ENCODE measurements around the gene GPAT2.
"Not testable (repeated sequence)": the region's sequence is repeated elsewhere in the genome, so short reads cannot be mapped to it uniquely, and the experiment has no call there.

The GPAT2 gene

GRCh38 chr2:96023701-96024100 is 11.0 kb downstream of the GPAT2 start:
- not testable (repeated sequence) for H3K27ac ChIP-seq (ENCODE audit: insufficient read depth, low read length, poor library complexity, severe bottlenecking); DNase-seq; H3K9me3 ChIP-seq (ENCODE audit: control insufficient read depth, low read length); H3K27me3 ChIP-seq (replicated peaks; ENCODE audit: control insufficient read depth, insufficient read depth, low read length, poor library complexity, severe bottlenecking); H3K36me3 ChIP-seq (ENCODE audit: control insufficient read depth, insufficient read depth, low read length); H3K4me1 ChIP-seq (ENCODE audit: control insufficient read depth, insufficient read depth, low read length, poor library complexity, severe bottlenecking); H3K4me3 ChIP-seq (ENCODE audit: insufficient read depth, low read depth, low read length, poor library complexity, severe bottlenecking)

DNA sequence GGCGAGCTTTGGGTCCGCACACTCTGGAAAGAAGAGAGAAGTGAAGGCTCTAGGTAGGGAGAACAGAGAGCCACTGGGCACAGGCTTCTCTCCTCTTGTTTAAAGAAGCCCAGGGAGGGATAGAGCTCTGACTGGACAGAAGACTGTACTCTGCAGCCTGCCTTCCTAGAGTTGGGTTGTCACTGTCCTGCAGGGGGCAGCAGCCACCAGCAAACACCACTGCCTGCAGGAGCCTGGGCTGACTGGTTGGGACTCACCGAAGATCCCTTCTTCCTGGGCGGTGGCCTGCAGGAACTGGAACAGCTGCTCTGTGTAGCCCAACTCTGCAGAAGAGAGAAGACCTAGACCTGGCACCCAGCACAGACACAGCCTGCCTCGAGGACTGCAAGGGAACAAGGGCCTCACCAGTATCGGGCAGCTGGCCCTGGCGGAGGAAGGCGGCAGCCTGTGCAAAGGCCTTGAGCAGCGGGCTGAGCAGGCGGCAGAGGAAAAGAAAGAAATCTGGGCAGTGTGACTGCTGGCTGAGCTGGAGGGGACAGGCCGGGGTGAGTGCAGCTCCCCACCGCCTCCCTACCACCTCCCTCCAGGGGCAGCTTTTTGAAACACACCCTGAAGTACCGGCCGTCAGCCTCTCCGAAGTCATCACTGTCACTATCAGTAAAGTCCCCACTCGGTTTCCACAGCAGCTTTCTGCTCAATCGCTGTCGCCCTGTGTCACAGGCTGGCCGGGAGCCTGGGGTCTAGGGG is 11.8 kb downstream of the GPAT2 start:
- H3K27ac ChIP-seq (ENCODE audit: insufficient read depth, low read length, poor library complexity, severe bottlenecking); H3K4me1 ChIP-seq (ENCODE audit: control insufficient read depth, insufficient read depth, low read length, poor library complexity, severe bottlenecking); H3K27me3 ChIP-seq (replicated peaks; ENCODE audit: control insufficient read depth, insufficient read depth, low read length, poor library complexity, severe bottlenecking); H3K36me3 ChIP-seq (ENCODE audit: control insufficient read depth, insufficient read depth, low read length); H3K9me3 ChIP-seq (ENCODE audit: control insufficient read depth, low read length); H3K4me3 ChIP-seq (ENCODE audit: insufficient read depth, low read depth, low read length, poor library complexity, severe bottlenecking): not testable (repeated sequence)
- DNase-seq: peak; percentile 53 to 61 (median 53)

GRCh38 chr2:96022126-96022525 is 12.6 kb downstream of the GPAT2 start:
- H3K4me3 ChIP-seq (ENCODE audit: insufficient read depth, low read depth, low read length, poor library complexity, severe bottlenecking); H3K36me3 ChIP-seq (ENCODE audit: control insufficient read depth, insufficient read depth, low read length); H3K9me3 ChIP-seq (ENCODE audit: control insufficient read depth, low read length); DNase-seq; H3K4me1 ChIP-seq (ENCODE audit: control insufficient read depth, insufficient read depth, low read length, poor library complexity, severe bottlenecking); H3K27ac ChIP-seq (ENCODE audit: insufficient read depth, low read length, poor library complexity, severe bottlenecking); H3K27me3 ChIP-seq (replicated peaks; ENCODE audit: control insufficient read depth, insufficient read depth, low read length, poor library complexity, severe bottlenecking): not testable (repeated sequence)

DNA sequence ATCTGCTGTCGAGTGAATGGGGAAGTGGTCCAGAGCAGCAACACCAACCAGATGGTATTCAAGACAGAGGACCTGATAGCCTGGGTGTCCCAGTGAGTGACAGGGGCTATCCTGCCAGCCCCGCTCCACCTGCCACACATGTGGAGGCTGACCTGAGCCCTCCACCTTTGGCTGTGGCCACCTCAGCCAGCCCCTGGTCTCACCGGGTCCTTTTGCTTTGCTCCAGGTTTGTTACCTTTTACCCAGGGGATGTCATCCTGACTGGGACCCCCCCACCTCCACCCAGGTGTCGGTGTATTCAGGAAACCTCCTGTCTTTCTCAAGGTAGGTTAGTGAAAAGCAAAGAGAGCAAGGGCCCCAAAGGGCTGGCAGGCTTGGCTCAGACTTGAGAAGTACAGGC is 13.6 kb downstream of the GPAT2 start:
- DNase-seq; H3K4me1 ChIP-seq (ENCODE audit: control insufficient read depth, insufficient read depth, low read length, poor library complexity, severe bottlenecking); H3K27ac ChIP-seq (ENCODE audit: insufficient read depth, low read length, poor library complexity, severe bottlenecking); H3K4me3 ChIP-seq (ENCODE audit: insufficient read depth, low read depth, low read length, poor library complexity, severe bottlenecking); H3K9me3 ChIP-seq (ENCODE audit: control insufficient read depth, low read length); H3K36me3 ChIP-seq (ENCODE audit: control insufficient read depth, insufficient read depth, low read length); H3K27me3 ChIP-seq (replicated peaks; ENCODE audit: control insufficient read depth, insufficient read depth, low read length, poor library complexity, severe bottlenecking): not testable (repeated sequence)

DNA sequence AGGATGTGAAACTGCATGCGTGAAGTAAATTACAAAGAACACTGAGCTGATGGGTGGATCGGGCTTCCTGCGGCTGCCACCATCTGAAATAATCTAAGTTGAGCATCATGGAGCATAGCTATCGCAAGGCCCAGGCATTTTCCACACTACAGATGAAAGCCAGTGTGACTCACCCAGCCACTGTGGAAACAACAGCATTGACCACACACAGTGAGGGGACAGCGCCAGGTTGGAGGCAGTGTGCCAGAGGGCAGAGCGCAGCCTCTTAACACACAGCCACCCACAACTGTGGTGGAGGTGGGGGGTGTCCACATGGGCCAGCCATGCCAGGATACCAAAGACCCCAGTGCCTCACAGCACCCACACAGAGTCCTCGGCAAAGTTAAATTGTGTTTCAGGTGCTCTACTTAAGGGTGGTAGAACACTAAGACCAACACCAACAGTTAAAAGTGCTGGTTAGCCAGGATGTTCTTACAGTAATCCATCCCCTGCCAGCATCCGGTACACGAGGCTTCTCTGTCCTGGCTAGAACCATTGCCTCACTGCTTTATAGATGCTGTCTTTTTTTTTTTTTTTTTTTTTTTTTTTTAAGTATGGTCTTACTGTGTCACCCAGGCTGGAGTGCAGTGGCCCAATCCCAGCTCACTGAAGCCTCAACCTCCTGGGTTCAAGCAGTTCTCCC is 14.7 kb downstream of the GPAT2 start:
- not testable (repeated sequence) for H3K27me3 ChIP-seq (replicated peaks; ENCODE audit: control insufficient read depth, insufficient read depth, low read length, poor library complexity, severe bottlenecking); DNase-seq; H3K4me3 ChIP-seq (ENCODE audit: insufficient read depth, low read depth, low read length, poor library complexity, severe bottlenecking); H3K36me3 ChIP-seq (ENCODE audit: control insufficient read depth, insufficient read depth, low read length); H3K4me1 ChIP-seq (ENCODE audit: control insufficient read depth, insufficient read depth, low read length, poor library complexity, severe bottlenecking); H3K27ac ChIP-seq (ENCODE audit: insufficient read depth, low read length, poor library complexity, severe bottlenecking); H3K9me3 ChIP-seq (ENCODE audit: control insufficient read depth, low read length)

DNA sequence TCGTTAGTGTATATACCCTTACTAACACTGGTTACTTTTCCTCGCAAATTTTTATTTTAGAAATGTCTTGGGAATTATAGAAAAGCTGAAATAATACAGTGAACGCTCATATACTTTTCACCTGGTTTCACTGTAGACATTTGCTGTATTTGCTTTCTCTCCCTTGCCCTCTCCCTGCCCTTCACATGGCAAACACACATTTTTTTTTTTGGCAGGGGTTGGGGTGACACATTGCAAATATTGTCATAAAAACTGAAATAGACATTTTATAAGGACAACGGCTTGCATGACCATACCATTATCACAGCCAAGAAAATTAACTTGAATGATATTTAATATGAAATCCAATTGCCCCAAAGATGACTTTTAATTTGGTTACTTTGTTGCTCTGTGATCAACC is 18.4 kb downstream of the GPAT2 start:
- H3K4me1 ChIP-seq (ENCODE audit: control insufficient read depth, insufficient read depth, low read length, poor library complexity, severe bottlenecking); H3K27me3 ChIP-seq (replicated peaks; ENCODE audit: control insufficient read depth, insufficient read depth, low read length, poor library complexity, severe bottlenecking); H3K27ac ChIP-seq (ENCODE audit: insufficient read depth, low read length, poor library complexity, severe bottlenecking); H3K36me3 ChIP-seq (ENCODE audit: control insufficient read depth, insufficient read depth, low read length); DNase-seq; H3K9me3 ChIP-seq (ENCODE audit: control insufficient read depth, low read length); H3K4me3 ChIP-seq (ENCODE audit: insufficient read depth, low read depth, low read length, poor library complexity, severe bottlenecking): not testable (repeated sequence)

DNA sequence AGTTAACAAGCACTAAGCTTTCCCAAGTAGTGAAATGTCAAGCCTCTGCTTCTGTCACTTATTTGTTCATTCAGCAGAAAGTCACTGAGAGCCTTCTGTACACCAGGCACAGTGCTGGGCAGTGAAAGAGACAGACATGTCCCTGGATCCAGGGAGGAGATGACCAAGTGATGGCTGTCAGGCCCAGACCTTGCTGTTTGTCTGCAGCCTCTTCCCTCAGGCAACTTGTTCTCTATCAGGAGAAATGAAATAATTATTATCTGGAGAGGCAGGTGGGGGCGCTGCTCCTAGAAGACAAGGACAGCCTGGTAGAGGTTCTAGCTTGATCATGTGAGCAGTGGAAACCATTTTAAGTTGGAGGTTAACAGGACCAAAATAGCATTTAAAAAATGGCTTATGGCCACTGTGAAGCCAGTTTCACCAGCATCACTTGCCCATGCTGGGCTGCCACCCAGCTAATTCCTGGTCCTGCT is 21.9 kb downstream of the GPAT2 start:
- not testable (repeated sequence) for H3K27me3 ChIP-seq (replicated peaks; ENCODE audit: control insufficient read depth, insufficient read depth, low read length, poor library complexity, severe bottlenecking); H3K4me1 ChIP-seq (ENCODE audit: control insufficient read depth, insufficient read depth, low read length, poor library complexity, severe bottlenecking); H3K4me3 ChIP-seq (ENCODE audit: insufficient read depth, low read depth, low read length, poor library complexity, severe bottlenecking); DNase-seq; H3K27ac ChIP-seq (ENCODE audit: insufficient read depth, low read length, poor library complexity, severe bottlenecking); H3K36me3 ChIP-seq (ENCODE audit: control insufficient read depth, insufficient read depth, low read length); H3K9me3 ChIP-seq (ENCODE audit: control insufficient read depth, low read length)

DNA sequence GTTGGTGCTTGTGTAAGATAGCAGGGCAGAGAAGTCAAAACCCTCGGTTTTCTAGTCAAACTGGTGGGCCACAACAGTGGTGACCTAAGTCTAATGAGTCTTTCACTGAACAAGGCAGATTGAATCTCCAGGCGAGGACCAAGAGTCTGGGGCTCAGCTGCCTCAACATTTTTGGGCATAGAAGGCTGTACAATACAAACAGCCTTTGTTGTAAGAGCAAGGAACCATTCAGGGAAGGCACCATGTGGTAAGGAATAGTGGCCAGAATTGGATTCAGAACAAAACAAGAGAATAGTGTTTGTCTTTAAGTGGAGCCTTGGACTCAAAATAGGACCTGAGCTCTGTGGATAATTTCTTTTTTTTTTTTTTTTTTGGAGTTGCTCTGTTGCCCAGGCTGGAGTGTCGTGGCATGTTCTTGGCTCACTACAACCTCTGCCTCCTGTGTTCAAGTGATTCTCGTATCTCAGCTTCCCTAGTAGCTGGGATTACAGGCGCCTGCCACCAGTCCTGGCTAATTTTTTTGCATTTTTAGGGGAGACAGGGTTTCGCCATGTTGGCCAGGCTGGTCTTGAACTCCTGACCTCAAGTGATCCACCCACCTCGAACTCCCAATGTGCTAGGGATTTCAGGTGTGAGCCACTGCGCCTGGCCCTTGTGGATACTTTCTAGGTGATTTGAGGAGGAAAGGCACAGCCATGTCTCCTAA is 22.5 kb downstream of the GPAT2 start:
- H3K4me1 ChIP-seq (ENCODE audit: control insufficient read depth, insufficient read depth, low read length, poor library complexity, severe bottlenecking); H3K9me3 ChIP-seq (ENCODE audit: control insufficient read depth, low read length); DNase-seq; H3K36me3 ChIP-seq (ENCODE audit: control insufficient read depth, insufficient read depth, low read length); H3K27ac ChIP-seq (ENCODE audit: insufficient read depth, low read length, poor library complexity, severe bottlenecking); H3K27me3 ChIP-seq (replicated peaks; ENCODE audit: control insufficient read depth, insufficient read depth, low read length, poor library complexity, severe bottlenecking); H3K4me3 ChIP-seq (ENCODE audit: insufficient read depth, low read depth, low read length, poor library complexity, severe bottlenecking): not testable (repeated sequence)

DNA sequence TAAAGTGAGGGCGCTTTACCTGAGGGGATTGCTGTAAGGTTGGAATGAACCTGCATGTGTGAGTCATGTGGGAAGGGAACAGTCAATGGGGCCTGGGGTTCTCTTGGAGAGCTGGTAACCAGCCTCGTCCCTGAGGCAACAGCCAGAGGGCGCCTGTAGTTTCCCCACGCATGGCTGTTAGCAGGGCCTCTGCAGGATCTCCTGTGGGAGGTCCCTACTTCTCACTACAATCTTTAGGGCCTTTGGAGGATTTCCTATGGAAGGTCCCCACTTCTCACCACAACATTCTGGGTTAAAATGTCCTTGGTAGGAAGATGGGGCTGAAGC is 23.6 kb downstream of the GPAT2 start:
- not testable (repeated sequence) for H3K9me3 ChIP-seq (ENCODE audit: control insufficient read depth, low read length); H3K27ac ChIP-seq (ENCODE audit: insufficient read depth, low read length, poor library complexity, severe bottlenecking); H3K36me3 ChIP-seq (ENCODE audit: control insufficient read depth, insufficient read depth, low read length); H3K4me3 ChIP-seq (ENCODE audit: insufficient read depth, low read depth, low read length, poor library complexity, severe bottlenecking); H3K4me1 ChIP-seq (ENCODE audit: control insufficient read depth, insufficient read depth, low read length, poor library complexity, severe bottlenecking); H3K27me3 ChIP-seq (replicated peaks; ENCODE audit: control insufficient read depth, insufficient read depth, low read length, poor library complexity, severe bottlenecking)
- peak in 1 of 3 donors; percentile 18 for DNase-seq
